AG09319 (cell line): ENCODE results near the gene CNTNAP2.
"Not testable (repeated sequence)": the region's sequence is repeated elsewhere in the genome, so short reads cannot be mapped to it uniquely, and the experiment has no call there.

ENCODE experiments used
- DNase-seq: peaks from one replicate; pipeline ENCODE4 v3.0.0-alpha.2; 2010; ENCODE audit warnings: low read depth; ENCODE audit errors: extremely low read depth
- TF ChIP-seq, protein P1 (sequence below): IDR thresholded peaks from 2 replicates; pipeline ENCODE4 v1.5.1; 2011; ENCODE audit warnings: low read depth, mild to moderate bottlenecking, inconsistent platforms, low read length, moderate library complexity

The CNTNAP2 gene

GRCh38 chr7:148299350-148300276 is 2183.0 kb downstream of the CNTNAP2 start:
- DNase-seq: no peak

GRCh38 chr7:148302436-148302835 is 2185.8 kb downstream of the CNTNAP2 start:
- not testable (repeated sequence) for DNase-seq

More at GRCh38 chr7:148299350-148300276, 2183.0 kb downstream of the CNTNAP2 start:
- TF ChIP-seq, protein P1, sequence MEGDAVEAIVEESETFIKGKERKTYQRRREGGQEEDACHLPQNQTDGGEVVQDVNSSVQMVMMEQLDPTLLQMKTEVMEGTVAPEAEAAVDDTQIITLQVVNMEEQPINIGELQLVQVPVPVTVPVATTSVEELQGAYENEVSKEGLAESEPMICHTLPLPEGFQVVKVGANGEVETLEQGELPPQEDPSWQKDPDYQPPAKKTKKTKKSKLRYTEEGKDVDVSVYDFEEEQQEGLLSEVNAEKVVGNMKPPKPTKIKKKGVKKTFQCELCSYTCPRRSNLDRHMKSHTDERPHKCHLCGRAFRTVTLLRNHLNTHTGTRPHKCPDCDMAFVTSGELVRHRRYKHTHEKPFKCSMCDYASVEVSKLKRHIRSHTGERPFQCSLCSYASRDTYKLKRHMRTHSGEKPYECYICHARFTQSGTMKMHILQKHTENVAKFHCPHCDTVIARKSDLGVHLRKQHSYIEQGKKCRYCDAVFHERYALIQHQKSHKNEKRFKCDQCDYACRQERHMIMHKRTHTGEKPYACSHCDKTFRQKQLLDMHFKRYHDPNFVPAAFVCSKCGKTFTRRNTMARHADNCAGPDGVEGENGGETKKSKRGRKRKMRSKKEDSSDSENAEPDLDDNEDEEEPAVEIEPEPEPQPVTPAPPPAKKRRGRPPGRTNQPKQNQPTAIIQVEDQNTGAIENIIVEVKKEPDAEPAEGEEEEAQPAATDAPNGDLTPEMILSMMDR: no peak

- TF ChIP-seq, protein P1: no peak
- no peak for DNase-seq
Observed at GRCh38 chr7:148303295-148304082, 2186.9 kb downstream of the CNTNAP2 start.

DNA sequence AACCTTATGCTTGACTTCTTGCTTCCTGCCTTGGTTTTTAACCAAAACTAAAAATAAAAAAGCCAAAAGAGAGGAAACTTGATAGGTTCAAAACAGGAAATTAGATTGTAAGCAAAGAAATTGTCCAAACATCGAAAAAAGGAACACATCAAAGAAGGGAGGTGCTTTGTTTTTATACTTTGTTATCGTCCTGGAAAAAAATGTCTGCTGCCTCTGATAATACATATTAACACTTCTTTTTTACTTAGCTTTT is 2187.4 kb downstream of the CNTNAP2 start:
- TF ChIP-seq, protein P1: no peak
- no peak for DNase-seq

DNA sequence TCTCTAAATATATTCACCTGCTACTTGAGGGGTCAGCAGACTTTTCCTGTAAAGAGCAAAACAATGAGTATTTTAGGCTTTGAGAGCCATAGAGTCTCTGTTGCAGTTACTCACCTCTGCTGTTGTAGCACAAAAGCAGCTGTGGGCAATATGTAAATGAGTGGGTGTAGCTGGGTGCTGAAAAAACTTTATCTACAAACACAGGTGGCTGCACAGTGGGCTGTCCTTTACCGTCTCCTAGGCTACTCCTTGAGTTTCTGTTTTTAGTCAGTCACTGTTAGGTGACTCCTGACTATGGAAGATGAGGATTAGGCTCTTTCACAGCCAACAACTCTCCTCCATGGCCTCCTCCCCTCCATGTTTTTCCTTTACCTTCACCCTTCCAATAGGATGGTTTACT is 2187.9 kb downstream of the CNTNAP2 start:
- TF ChIP-seq, protein P1: no peak

DNA sequence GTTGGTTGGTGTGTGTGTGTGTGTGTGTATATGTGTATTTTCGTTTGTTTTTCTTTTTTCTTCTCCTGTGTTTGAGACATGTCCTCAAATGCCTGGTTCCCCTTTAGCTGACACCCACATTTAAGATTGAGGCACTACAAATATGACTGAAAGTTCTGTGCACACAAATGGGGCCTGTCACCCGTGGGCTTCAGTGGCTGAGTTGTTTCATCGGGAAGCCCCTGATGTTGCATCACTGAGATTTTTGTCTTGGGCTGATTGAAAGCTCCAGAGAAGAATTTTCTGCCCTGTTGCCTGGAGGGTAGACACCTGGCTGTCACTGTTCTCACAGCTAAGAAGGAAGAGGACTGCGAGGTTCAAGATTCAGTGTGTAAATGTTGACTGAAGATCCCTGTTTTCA is 2190.2 kb downstream of the CNTNAP2 start:
- TF ChIP-seq, protein P1: no peak
- no peak for DNase-seq

More for the DNA sequence above, 2187.9 kb downstream of the CNTNAP2 start:
- DNase-seq: no peak

- TF ChIP-seq, protein P1: no peak
- no peak for DNase-seq
Observed at GRCh38 chr7:148318102-148318811, 2201.7 kb downstream of the CNTNAP2 start.
